H1 (cell line): ENCODE measurements around the gene GSTO2. TPM values are rescaled to one million over a fixed set of nuclear protein-coding genes. Genes with fewer than 3 reads are reported as not detected.

Experiments used
- CTBP2 ChIP-seq: IDR thresholded peaks from 2 replicates; pipeline ENCODE4 v1.7.0; 2011; ENCODE audit warnings: borderline replicate concordance, mild to moderate bottlenecking, moderate library complexity, mixed read lengths, low read length; ENCODE audit not compliant: insufficient read depth, insufficient read length
- JUN ChIP-seq: IDR thresholded peaks from 2 replicates; pipeline ENCODE4 v1.6.1; 2011; ENCODE audit warnings: low read depth, mild to moderate bottlenecking, improper control_type of control experiment, low read length
- KDM4A ChIP-seq: IDR thresholded peaks from one replicate; pipeline ENCODE4 v1.7.1; 2012; ENCODE audit warnings: low read depth, mild to moderate bottlenecking, moderate library complexity, low read length, inconsistent platforms; ENCODE audit not compliant: severe bottlenecking
- SIX5 ChIP-seq: IDR thresholded peaks from 2 replicates; pipeline ENCODE4 v1.6.1; 2011; ENCODE audit warnings: mild to moderate bottlenecking, low read depth, low read length
- TBP ChIP-seq: IDR thresholded peaks from 2 replicates; pipeline ENCODE4 v1.6.1; 2011; ENCODE audit warnings: low read depth, low read length, improper control_type of control experiment
- ZNF274 ChIP-seq: IDR thresholded peaks from 2 replicates; pipeline ENCODE4 v1.7.0; 2012; ENCODE audit warnings: low read length, borderline replicate concordance; ENCODE audit errors: extremely low read depth
- polyA plus RNA-seq, 7 experiments: library from polyadenylated mRNA; depleted of rRNA in 3 of 7; stranded (reverse) in 5 of 7; unstranded in 2 of 7; fragments of >200 nt in 5 of 7; fragments of 200-250 nt in 2 of 7; gene quantifications; 1 replicate in 5 of 7; 2 replicates in 1 of 7; 4 replicates in 1 of 7; pipeline versions ENCODE4 v1.2.1 to v1.2.3, GENCODE V29; 2011 to 2013; ENCODE audit warnings: missing spikeins in 2 of 7, mixed read lengths in 2 of 7
- total RNA-seq: library from RNA; stranded (reverse); fragmentation: NEBNext Ultra II Directional; extraction: Animal tissue kit (Norgen Biotek cat#: 25700); gene quantifications from 2 replicates; pipeline ENCODE4 v1.2.1, GENCODE V29; 2021
- TF ChIP-seq, protein P1 (sequence below): IDR thresholded peaks from 2 replicates; pipeline ENCODE4 v1.6.1; 2012; ENCODE audit warnings: inconsistent platforms

Gene GSTO2
- total and polyA plus RNA-seq, 2 of the 8 experiments (the other 6 are each of a cell fraction or from before 2014, with no cell fraction given), result 13.1 to 41.7 TPM

DNA sequence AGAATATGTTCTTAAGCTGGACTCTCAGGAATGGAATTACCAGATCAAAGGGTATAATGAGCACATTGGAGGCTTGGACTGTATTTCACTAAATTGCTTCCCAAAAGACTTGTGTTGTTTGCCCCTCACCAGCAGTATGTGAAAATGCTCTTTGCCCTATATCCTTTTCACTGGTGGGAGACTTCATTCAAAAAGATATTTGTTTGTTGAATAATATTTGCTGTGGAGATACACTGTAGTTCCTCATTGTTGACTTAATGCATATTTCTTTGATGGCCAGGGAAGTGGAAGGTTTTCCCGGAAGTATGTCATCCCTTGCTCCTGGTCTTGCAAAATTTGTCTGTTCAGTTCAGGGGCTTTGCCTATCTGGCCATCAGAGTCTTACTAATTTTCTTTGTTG is 19.4 kb downstream of the GSTO2 start (continued):
- TF ChIP-seq, protein P1, sequence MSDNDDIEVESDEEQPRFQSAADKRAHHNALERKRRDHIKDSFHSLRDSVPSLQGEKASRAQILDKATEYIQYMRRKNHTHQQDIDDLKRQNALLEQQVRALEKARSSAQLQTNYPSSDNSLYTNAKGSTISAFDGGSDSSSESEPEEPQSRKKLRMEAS, result no peak
- TF ChIP-seq ZNF274 (no peak), SIX5 (no peak), KDM4A (no peak), TBP (no peak), JUN (no peak), CTBP2 (no peak)
